Suppressor macrophage treated with lipopolysaccharide for 4 hours (primary cell): ENCODE results near the gene PSME3IP1.
"Not testable (repeated sequence)": the region's sequence is repeated elsewhere in the genome, so short reads cannot be mapped to it uniquely, and the experiment has no call there.

ENCODE experiments used
- DNase-seq: peaks from one replicate; pipeline ENCODE4 v3.0.0-alpha.2; 2020

The PSME3IP1 gene

GRCh38 chr16:57185945-57186871 lies at the start of gene PSME3IP1, which contains the start of gene RSPRY1:
TSS of gene PSME3IP1 (minus strand) at chr16:57186039. CDS start at chr16:57173854, 12,185 bp downstream.
TSS of gene RSPRY1 (plus strand) at chr16:57186329. CDS start at chr16:57204659, 18,330 bp downstream.
- DNase-seq = peak; percentile 100

GRCh38 chr16:57235128-57236021 lies 49.5 kb upstream of the PSME3IP1 start:
- DNase-seq = peak; percentile 68

- DNase-seq = no peak
These were observed 48.9 kb upstream of the PSME3IP1 start for GRCh38 chr16:57234707-57235092.

- no peak for DNase-seq
These were observed 48.3 kb upstream of the PSME3IP1 start for GRCh38 chr16:57233944-57234706.

GRCh38 chr16:57231821-57232350 lies 46.0 kb upstream of the PSME3IP1 start:
- DNase-seq = no peak

GRCh38 chr16:57229079-57229478 lies 43.2 kb upstream of the PSME3IP1 start:
- DNase-seq = no peak

- DNase-seq = no peak
These were observed 41.1 kb upstream of the PSME3IP1 start for GRCh38 chr16:57226701-57227621.

GRCh38 chr16:57225978-57226377 lies 40.1 kb upstream of the PSME3IP1 start:
- no peak for DNase-seq

- no peak for DNase-seq
These were observed 39.0 kb upstream of the PSME3IP1 start for GRCh38 chr16:57224651-57225335.

- DNase-seq = no peak
These were observed 37.2 kb upstream of the PSME3IP1 start for GRCh38 chr16:57223057-57223456.

- DNase-seq = no peak
These were observed 31.1 kb upstream of the PSME3IP1 start for GRCh38 chr16:57216968-57217367.

- no peak for DNase-seq
These were observed 27.6 kb upstream of the PSME3IP1 start for GRCh38 chr16:57213462-57213861.

GRCh38 chr16:57209780-57210179 lies 23.9 kb upstream of the PSME3IP1 start:
- DNase-seq = no peak

GRCh38 chr16:57208926-57209325 lies 23.1 kb upstream of the PSME3IP1 start:
- no peak for DNase-seq

GRCh38 chr16:57204675-57205074 lies 18.8 kb upstream of the PSME3IP1 start:
- DNase-seq = no peak

- no peak for DNase-seq
These were observed 17.6 kb upstream of the PSME3IP1 start for GRCh38 chr16:57203451-57203850.

- no peak for DNase-seq
These were observed 16.5 kb upstream of the PSME3IP1 start for GRCh38 chr16:57202095-57202886.

- not testable (repeated sequence) for DNase-seq
These were observed 15.1 kb upstream of the PSME3IP1 start for GRCh38 chr16:57200926-57201325.

- DNase-seq = not testable (repeated sequence)
These were observed 14.5 kb upstream of the PSME3IP1 start for GRCh38 chr16:57200321-57200720.

- DNase-seq = no peak
These were observed 10.9 kb upstream of the PSME3IP1 start for GRCh38 chr16:57196753-57197152.
